IPS DF 6.9 (cell line): ENCODE data around the gene NTM.

Experiments
- DNase-seq: peaks from one replicate; pipeline ENCODE4 v3.0.0-alpha.2; 2013; ENCODE audit warnings: low read depth, low spot score
- H3K27ac ChIP-seq: one replicate; pipeline ENCODE4 v1.5.1; 2013; ENCODE audit warnings: low read length, control low read depth
- H3K27me3 ChIP-seq: 2 replicates; pipeline ENCODE4 v1.6.1; 2013; ENCODE audit warnings: mild to moderate bottlenecking, low read length; ENCODE audit not compliant: control insufficient read depth, insufficient read depth
- H3K36me3 ChIP-seq: 2 replicates; pipeline ENCODE4 v1.6.1; 2013; ENCODE audit warnings: low read length; ENCODE audit not compliant: control insufficient read depth, insufficient read depth
- H3K4me1 ChIP-seq: 2 replicates; pipeline ENCODE4 v1.6.1; 2013; ENCODE audit warnings: low read length; ENCODE audit not compliant: control insufficient read depth, insufficient read depth
- H3K4me3 ChIP-seq: 2 replicates; pipeline ENCODE4 v1.5.1; 2013; ENCODE audit warnings: mild to moderate bottlenecking, low read length
- H3K9me3 ChIP-seq: 2 replicates; pipeline ENCODE4 v1.6.1; 2013; ENCODE audit warnings: low read length, inconsistent platforms; ENCODE audit not compliant: control insufficient read depth, insufficient read depth
- WGBS: extraction: QIAGEN DNeasy Blood & Tissue Kit; methylation state at CpG from one replicate; pipeline ENCODE4 v1.1.7; 2013; ENCODE audit warnings: mixed read lengths, missing lambda C conversion rate; ENCODE audit not compliant: insufficient read length, insufficient coverage; 5-methylcytosine and 5-hydroxymethylcytosine counted together

Gene NTM

DNA sequence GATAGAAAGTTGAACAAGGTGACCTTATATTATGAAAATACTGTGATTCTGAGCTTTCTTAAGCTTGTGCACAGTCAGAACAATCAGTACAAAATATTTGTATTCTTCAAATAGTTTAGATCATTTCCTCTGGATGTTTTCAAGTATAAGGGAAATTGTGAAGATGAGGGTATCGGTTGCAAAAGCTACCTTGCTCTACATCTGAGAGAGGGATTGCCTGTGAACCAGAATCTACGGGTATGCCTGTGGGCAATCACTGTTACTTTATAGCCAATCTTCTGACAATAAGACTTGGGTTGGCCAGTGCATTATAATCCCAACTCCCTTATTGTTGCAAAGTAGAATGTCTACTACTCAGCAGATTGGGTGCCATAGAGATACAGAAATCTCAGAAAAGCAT, 90.5 kb downstream of the NTM start:
- Histone ChIP-seq H3K9me3 (no peaks in the 10 kb centered on the region), H3K4me3 (no peak overlapping the region), H3K27me3 (no peaks in the 10 kb centered on the region), H3K4me1 (peaks cover 5% of the 10 kb centered on the region; the same call in 1 of the 2 replicates), H3K36me3 (no peaks in the 10 kb centered on the region), H3K27ac (no peak overlapping the region)
- WGBS, result no CpG with 5 or more reads among the region's 2 CpGs
- no peak for DNase-seq

DNA sequence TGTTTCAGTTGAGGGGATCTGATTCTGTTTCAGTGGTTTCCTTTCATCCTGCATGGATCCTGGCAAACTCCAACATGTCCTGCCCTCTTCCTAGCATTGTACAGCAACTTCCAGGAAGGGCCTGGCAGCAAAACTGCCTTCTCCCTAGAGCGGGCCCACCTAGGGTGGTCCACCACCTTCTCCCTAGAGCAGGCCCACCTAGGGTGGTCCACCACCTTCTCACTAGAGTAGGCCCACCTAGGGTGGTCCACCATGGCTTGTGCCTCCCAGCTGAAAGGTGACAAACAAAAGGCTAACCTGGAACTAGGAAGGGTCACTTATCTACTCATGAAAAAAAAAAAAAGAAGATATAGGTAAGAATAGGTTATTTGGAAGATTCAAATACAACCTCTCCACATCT, 92.2 kb downstream of the NTM start:
- no CpG with 5 or more reads among the region's 1 CpG for WGBS
- no peaks in the 10 kb centered on the region for H3K27me3 ChIP-seq
- no peak overlapping the region for H3K4me3 ChIP-seq
- H3K4me1 ChIP-seq, result 0 out of 2 replicates have a peak, but pooled peaks cover 1% of the 10 kb centered on the region
- H3K9me3 ChIP-seq, result no peaks in the 10 kb centered on the region
- no peaks in the 10 kb centered on the region for H3K36me3 ChIP-seq
- DNase-seq, result no peak
- H3K27ac ChIP-seq, result no peak overlapping the region

DNA sequence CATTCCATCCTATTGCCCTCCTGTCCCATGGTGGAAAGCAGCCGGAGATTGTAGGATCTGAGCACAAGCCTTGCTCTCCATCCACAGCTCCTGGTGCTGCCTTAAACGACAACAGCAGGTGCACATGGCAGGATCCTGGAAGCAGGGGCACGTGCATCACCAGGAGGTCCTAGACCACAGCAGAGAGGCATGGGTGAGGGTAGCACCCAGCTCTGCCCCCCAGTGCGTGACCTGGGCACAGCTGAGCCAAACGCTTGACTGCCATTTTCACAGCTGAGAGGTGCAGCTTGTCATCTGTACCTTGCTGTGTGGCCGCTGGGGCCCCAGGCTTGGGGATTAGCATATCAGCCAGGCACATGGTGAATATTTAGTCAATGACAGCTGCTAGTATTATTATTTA, 92.7 kb downstream of the NTM start:
- WGBS, result no CpG with 5 or more reads among the region's 6 CpGs
- H3K27me3 ChIP-seq, result no peaks in the 10 kb centered on the region
- H3K4me3 ChIP-seq, result no peak overlapping the region

DNA sequence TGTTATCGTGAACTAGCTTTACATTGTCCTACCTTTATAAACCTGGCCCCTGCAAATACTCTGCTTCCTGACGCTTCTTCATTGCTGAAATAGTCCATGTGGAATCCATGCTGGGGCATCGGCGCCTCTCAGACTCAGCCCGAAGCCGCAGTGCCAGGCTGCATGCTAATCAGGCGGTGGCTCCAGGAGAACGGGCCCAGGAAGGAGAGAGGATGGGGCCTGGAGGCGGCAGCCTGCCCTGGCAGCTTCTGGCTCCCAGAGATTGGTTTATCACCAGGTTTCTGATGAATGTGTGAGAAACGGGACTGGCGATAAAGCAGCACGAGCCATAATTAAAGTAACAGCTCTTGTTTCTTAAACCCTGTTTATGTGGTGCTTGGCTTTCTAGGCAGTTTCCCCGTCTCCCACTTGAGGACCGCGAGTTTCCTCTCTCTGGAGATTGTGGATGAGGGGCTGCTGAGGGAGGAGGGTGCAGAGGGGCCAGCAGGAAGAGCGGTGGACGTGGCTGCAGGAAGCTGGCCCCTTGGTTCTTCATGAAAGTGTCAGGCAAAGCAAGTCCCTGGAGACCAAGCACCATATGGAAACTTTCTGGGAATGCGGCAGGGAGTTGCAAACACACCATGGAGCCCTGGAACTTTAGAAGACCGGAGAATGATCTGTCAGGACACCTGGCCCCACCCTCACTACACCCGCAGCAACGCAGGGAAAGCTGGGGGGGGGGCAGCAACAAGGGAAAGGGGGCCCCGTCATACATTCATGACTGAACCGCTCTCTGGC, 93.4 kb downstream of the NTM start:
- H3K4me1 ChIP-seq, result 0 out of 2 replicates have a peak, but pooled peaks cover 1% of the 10 kb centered on the region
- H3K9me3 ChIP-seq, result no peaks in the 10 kb centered on the region
- H3K27me3 ChIP-seq, result no peaks in the 10 kb centered on the region
- WGBS, result no CpG with 5 or more reads among the region's 23 CpGs
- no peak for DNase-seq
- H3K36me3 ChIP-seq, result no peaks in the 10 kb centered on the region
- H3K27ac ChIP-seq, result no peak overlapping the region
- H3K4me3 ChIP-seq, result no peak overlapping the region

More for the DNA sequence above, 92.7 kb downstream of the NTM start:
- H3K9me3 ChIP-seq, result no peaks in the 10 kb centered on the region
- 0 out of 2 replicates have a peak, but pooled peaks cover 1% of the 10 kb centered on the region for H3K4me1 ChIP-seq
- no peaks in the 10 kb centered on the region for H3K36me3 ChIP-seq
- no peak for DNase-seq
- no peak overlapping the region for H3K27ac ChIP-seq

DNA sequence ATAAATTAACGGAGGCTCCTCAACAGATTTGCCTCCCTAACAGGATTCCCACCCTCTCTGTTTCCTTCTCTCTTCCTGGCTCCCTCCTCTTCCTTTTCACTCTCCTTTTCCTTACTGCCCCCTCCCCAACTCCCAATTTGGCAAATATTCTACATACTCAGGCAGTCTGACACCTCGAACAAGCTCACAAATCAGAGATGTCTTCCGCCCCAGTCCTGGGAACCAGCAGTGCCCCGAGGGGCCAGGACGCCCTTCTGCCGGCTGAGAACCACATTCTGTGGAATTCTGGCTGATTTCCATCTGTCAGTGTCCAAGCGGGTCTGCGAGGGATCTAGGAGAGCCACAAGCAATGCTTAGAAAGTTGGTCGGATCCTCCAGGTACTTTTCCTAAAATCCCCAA, 94.0 kb downstream of the NTM start:
- Histone ChIP-seq H3K27me3 (no peaks in the 10 kb centered on the region), H3K27ac (no peak overlapping the region), H3K9me3 (no peaks in the 10 kb centered on the region), H3K4me1 (0 out of 2 replicates have a peak, but pooled peaks cover 1% of the 10 kb centered on the region), H3K36me3 (no peaks in the 10 kb centered on the region), H3K4me3 (no peak overlapping the region)
- WGBS, result no CpG with 5 or more reads among the region's 9 CpGs
- no peak for DNase-seq

GRCh38 chr11:131465039-131465438, 94.6 kb downstream of the NTM start:
- H3K27me3 ChIP-seq, result no peaks in the 10 kb centered on the region
- H3K36me3 ChIP-seq, result no peaks in the 10 kb centered on the region
- WGBS, result no CpG with 5 or more reads among the region's 5 CpGs
- H3K27ac ChIP-seq, result no peak overlapping the region
- H3K4me1 ChIP-seq, result 0 out of 2 replicates have a peak, but pooled peaks cover 1% of the 10 kb centered on the region
- H3K4me3 ChIP-seq, result no peak overlapping the region
- DNase-seq, result no peak
- H3K9me3 ChIP-seq, result no peaks in the 10 kb centered on the region

GRCh38 chr11:131465746-131466145, 95.3 kb downstream of the NTM start:
- Histone ChIP-seq H3K9me3 (no peaks in the 10 kb centered on the region), H3K4me3 (no peak overlapping the region), H3K4me1 (0 out of 2 replicates have a peak, but pooled peaks cover 1% of the 10 kb centered on the region), H3K36me3 (no peaks in the 10 kb centered on the region), H3K27me3 (no peaks in the 10 kb centered on the region), H3K27ac (no peak overlapping the region)
- peak; percentile 68 for DNase-seq
- WGBS, result no CpG with 5 or more reads among the region's 5 CpGs

DNA sequence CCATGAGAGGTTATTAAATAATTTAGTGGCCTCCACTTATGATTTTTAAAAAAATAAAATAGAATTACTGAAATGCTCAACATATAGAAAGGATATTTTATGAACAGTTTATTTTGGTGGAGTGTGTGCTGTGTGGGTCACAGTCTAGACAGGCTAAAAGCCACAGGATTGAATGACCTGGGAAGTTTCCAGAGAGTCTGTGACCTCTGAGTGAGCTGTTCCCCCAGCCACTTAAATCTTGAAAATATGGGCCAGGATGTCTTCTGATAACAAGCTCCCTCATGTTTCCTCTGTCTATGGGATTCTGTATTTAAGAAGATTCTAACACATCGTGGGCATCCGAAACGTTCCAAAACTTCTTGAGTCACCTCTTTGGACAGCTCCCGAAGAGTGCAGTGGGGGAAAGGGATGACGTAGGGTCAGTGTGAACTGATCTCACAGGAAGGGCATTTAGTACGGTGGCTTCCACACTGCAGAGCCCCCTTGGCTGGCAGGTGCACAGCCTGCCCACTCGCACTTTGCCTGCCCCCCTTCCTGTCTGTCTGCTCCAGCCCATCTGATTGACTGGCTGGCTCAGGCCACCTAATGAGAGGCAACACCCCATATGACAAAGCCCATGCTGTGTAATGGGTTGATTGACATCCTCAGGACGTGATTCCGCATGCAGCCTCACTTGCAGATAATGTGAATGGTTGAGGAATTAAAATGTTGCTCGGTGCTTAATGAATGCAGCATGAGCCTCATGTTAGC, 97.4 kb downstream of the NTM start:
- no peak overlapping the region for H3K27ac ChIP-seq
- DNase-seq, result no peak
- no peaks in the 10 kb centered on the region for H3K27me3 ChIP-seq
- 0 out of 2 replicates have a peak, but pooled peaks cover 3% of the 10 kb centered on the region for H3K4me1 ChIP-seq
- no peaks in the 10 kb centered on the region for H3K9me3 ChIP-seq
- no peak overlapping the region for H3K4me3 ChIP-seq
- no peaks in the 10 kb centered on the region for H3K36me3 ChIP-seq
- WGBS, result no CpG with 5 or more reads among the region's 10 CpGs

GRCh38 chr11:131468565-131468964, 98.2 kb downstream of the NTM start:
- no peak for DNase-seq
- no peaks in the 10 kb centered on the region for H3K27me3 ChIP-seq
- no peak overlapping the region for H3K4me3 ChIP-seq
- no CpG with 5 or more reads among the region's 2 CpGs for WGBS
- H3K4me1 ChIP-seq, result 0 out of 2 replicates have a peak, but pooled peaks cover 3% of the 10 kb centered on the region
- H3K9me3 ChIP-seq, result no peaks in the 10 kb centered on the region
- no peaks in the 10 kb centered on the region for H3K36me3 ChIP-seq
- H3K27ac ChIP-seq, result no peak overlapping the region

GRCh38 chr11:131470216-131470925, 100.0 kb downstream of the NTM start:
- WGBS, result no CpG with 5 or more reads among the region's 6 CpGs
- Histone ChIP-seq H3K4me3 (no peak overlapping the region), H3K9me3 (no peaks in the 10 kb centered on the region), H3K36me3 (no peaks in the 10 kb centered on the region), H3K27me3 (no peaks in the 10 kb centered on the region), H3K4me1 (0 out of 2 replicates have a peak, but pooled peaks cover 3% of the 10 kb centered on the region), H3K27ac (no peak overlapping the region)
- no peak for DNase-seq
